ENCODE data around the gene ABI3BP. TPM values are rescaled to one million over a fixed set of nuclear protein-coding genes. Genes with fewer than 3 reads are reported as not detected.

The ABI3BP gene
- total and polyA plus RNA-seq, 7 donors = 1.6 to 23.9 (median 6.9) TPM

DNA sequence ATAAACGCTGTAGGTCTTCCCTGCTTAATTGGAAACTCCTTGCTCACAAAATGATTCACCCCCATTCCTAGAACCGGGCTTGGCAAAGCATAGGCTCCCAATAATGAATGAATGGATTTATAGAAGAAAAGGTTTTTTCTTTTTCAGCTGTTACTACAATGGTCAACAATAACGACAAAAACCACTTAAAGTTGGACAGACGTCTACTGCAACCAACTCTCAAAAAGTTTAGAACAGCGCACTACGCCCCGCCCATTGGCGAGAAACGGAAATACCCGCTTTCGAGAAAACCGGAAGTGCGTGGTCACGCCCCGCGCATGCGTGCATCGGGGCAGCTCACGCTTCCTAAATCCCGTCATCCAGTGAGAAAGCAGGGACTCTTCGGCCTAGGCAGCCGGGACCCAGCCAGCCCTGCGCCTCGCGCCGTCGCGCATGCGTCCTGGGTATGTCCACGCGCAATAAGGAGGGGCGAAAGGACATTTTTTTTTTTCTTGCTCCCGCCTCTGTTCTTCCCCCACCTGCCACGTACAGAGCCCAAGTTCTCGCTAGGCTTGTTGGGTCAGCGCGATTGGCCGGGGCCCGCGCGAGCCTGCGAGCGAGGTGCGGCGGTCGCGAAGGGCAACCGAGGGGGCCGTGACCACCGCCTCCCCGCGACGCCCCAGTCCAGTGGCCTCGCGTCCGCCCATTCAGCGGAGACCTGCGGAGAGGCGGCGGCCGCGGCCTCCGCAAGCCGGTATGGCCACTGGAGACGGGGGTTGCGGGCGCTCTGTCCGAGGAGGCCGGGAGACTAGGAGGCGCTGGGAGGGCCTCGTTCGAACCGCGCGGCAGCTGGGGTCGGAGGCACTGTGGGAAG, 284.0 kb downstream of the ABI3BP start, which contains the start of gene TFG:
TSS of gene TFG (plus strand) at position 506 of the 853 bp plus-strand sequence. CDS start 4,192 bp downstream, outside the sequence.
- H3K4me1 ChIP-seq = peaks cover 23% of the 10 kb centered on the region
- ATAC-seq = peak; percentile 98 to 99 (median 98)
- peaks cover 0 to 4% (median 0%) of the 10 kb centered on the region in 3 donors for H3K27me3 ChIP-seq (ENCODE audit: insufficient read depth in 3 of 3, low read length in 2 of 3)
- intact Hi-C loops (cut with DNase I) = loop anchor here in 1 of 2 donors (10.0 kb wide), 1 partner anchor 894 kb away; the partner anchor contains the start of gene CMSS1
- peak within 1 kb of the TSS; percentile 90 for H3K4me3 ChIP-seq
- peaks cover 2 to 8% of the 10 kb centered on the region in 2 donors for H3K36me3 ChIP-seq (ENCODE audit: insufficient read depth in 1 of 2, low read depth in 1 of 2)
- H3K27ac ChIP-seq = peak within 1 kb of the TSS; percentile 93
- H3K9me3 ChIP-seq = no peaks in the 10 kb centered on the region
- WGBS, 3 donors = 0 to 1% (median 1%) methylated on average over 66 to 73 of the region's 76 CpGs
- TF ChIP-seq, protein P1, sequence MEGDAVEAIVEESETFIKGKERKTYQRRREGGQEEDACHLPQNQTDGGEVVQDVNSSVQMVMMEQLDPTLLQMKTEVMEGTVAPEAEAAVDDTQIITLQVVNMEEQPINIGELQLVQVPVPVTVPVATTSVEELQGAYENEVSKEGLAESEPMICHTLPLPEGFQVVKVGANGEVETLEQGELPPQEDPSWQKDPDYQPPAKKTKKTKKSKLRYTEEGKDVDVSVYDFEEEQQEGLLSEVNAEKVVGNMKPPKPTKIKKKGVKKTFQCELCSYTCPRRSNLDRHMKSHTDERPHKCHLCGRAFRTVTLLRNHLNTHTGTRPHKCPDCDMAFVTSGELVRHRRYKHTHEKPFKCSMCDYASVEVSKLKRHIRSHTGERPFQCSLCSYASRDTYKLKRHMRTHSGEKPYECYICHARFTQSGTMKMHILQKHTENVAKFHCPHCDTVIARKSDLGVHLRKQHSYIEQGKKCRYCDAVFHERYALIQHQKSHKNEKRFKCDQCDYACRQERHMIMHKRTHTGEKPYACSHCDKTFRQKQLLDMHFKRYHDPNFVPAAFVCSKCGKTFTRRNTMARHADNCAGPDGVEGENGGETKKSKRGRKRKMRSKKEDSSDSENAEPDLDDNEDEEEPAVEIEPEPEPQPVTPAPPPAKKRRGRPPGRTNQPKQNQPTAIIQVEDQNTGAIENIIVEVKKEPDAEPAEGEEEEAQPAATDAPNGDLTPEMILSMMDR (IDR thresholded peaks at IDR 0.05) = no peak
- peak; percentile 99 for DNase-seq

GRCh38 chr3:100708644-100708988, 284.6 kb downstream of the ABI3BP start:
- H3K4me3 ChIP-seq = peak overlapping the region; percentile 90
- intact Hi-C loops (cut with DNase I) = loop anchor here in 1 of 2 donors (10.0 kb wide), 1 partner anchor 894 kb away; the partner anchor contains the start of gene CMSS1
- 89% methylated on average over 3 of the region's 3 CpGs for WGBS, 3 donors
- H3K27ac ChIP-seq = peak overlapping the region; percentile 93
- no peaks in the 10 kb centered on the region for H3K9me3 ChIP-seq
- peaks cover 2% of the 10 kb centered on the region in 2 donors for H3K36me3 ChIP-seq (ENCODE audit: insufficient read depth in 1 of 2, low read depth in 1 of 2)
- peaks cover 23% of the 10 kb centered on the region for H3K4me1 ChIP-seq
- ATAC-seq (no peak), DNase-seq (no peak)
- peaks cover 0 to 4% (median 0%) of the 10 kb centered on the region in 3 donors for H3K27me3 ChIP-seq (ENCODE audit: insufficient read depth in 3 of 3, low read length in 2 of 3)
- TF ChIP-seq, protein P1 (IDR thresholded peaks at IDR 0.05) = no peak

DNA sequence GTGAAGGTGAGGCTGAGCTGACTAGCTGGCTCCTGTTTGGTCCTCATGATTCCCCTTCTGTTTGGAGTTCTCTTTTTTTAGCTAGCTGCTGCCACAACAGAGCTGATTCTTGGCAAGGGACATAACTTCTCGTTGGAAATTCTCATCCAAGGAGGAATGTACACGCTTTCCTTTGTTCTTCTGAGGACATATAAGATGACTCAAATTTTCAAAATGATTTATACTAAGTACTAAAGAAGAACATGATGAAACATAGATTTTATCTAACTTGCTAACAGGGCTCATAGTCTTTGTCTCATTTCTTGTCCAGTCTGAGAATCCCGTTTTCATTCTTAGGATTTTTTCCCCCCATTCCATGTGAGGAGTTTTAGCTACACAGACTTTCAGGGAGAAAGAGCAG, 286.9 kb downstream of the ABI3BP start:
- Histone ChIP-seq H3K27ac (no peak overlapping the region), H3K4me3 (no peak overlapping the region), H3K27me3 (ENCODE audit: insufficient read depth in 3 of 3, low read length in 2 of 3) (peaks cover 0 to 4% (median 2%) of the 10 kb centered on the region in 3 donors), H3K9me3 (no peaks in the 10 kb centered on the region), H3K4me1 (peaks cover 9% of the 10 kb centered on the region), H3K36me3 (ENCODE audit: insufficient read depth in 1 of 2, low read depth in 1 of 2) (no peaks in the 10 kb centered on the region)
- intact Hi-C loops (cut with DNase I) = loop anchor here in 1 of 2 donors (10.0 kb wide), 1 partner anchor 892 kb away; the partner anchor contains the start of gene CMSS1
- ATAC-seq (no peak), DNase-seq (no peak)
- TF ChIP-seq, protein P1 (IDR thresholded peaks at IDR 0.05) = no peak
- WGBS, 3 donors = 60 to 67% (median 67%) methylated on average over 3 of the region's 3 CpGs

DNA sequence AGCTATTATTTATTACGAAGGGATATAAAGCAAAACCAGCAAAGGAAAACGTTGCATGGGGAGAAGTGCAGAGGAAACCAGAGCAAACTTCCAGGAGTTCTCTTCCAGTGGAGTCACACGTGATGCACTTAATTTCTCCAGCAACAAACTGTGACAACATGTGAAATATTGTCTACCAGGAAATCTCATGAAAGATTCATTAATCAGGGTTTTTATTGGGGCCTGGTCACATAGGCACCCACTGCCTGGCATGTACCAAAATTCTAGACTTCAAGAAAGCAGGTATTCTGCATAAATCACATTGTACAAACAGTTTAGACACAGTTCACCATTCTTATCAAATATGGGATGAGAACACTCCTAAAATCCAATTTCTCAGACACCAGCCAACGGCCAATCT, 289.4 kb downstream of the ABI3BP start:
- Histone ChIP-seq H3K27me3 (ENCODE audit: insufficient read depth in 3 of 3, low read length in 2 of 3) (peaks cover 0 to 4% (median 3%) of the 10 kb centered on the region in 3 donors), H3K4me3 (no peak overlapping the region), H3K36me3 (ENCODE audit: insufficient read depth in 1 of 2, low read depth in 1 of 2) (no peaks in the 10 kb centered on the region), H3K4me1 (no peaks in the 10 kb centered on the region), H3K9me3 (no peaks in the 10 kb centered on the region), H3K27ac (no peak overlapping the region)
- DNase-seq = no peak
- WGBS, 3 donors = 66 to 74% (median 69%) methylated on average over 4 of the region's 4 CpGs
- ATAC-seq = no peak
- intact Hi-C loops (cut with DNase I) = loop anchor here in 1 of 2 donors (10.0 kb wide), 1 partner anchor 889 kb away; the partner anchor contains the start of gene CMSS1
- TF ChIP-seq, protein P1 (IDR thresholded peaks at IDR 0.05) = no peak

All from psoas muscle (tissue), 8 donors.